Ovary (tissue), 9 donors: ENCODE results near the gene TBPL1. TPM values are rescaled to one million over a fixed set of nuclear protein-coding genes. Genes with fewer than 3 reads are reported as not detected.

Source experiments
- DNase-seq, 5 donors: peaks; one replicate each; pipeline ENCODE4 v3.0.0-alpha.2; 2019 to 2020
- H3K27ac ChIP-seq, 2 donors: fragments of 200-600 bp; one replicate each; pipeline versions ENCODE4 v1.5.1 to v1.8.0; 2019 to 2022
- H3K27me3 ChIP-seq: fragments of 200-600 bp; one replicate; pipeline ENCODE4 v1.8.0; 2022
- H3K36me3 ChIP-seq: fragments of 200-600 bp; sonication (generic); one replicate; pipeline ENCODE4 v1.5.1; 2019
- H3K4me1 ChIP-seq: one replicate; pipeline ENCODE4 v1.8.1; 2013; ENCODE audit warnings: mild to moderate bottlenecking, moderate library complexity; ENCODE audit not compliant: insufficient read depth
- H3K4me3 ChIP-seq: fragments of 200-600 bp; sonication (generic); one replicate; pipeline ENCODE4 v1.5.1; 2017
- H3K9me3 ChIP-seq, 2 donors: fragments of 200-600 bp in 1 of 2; sonication (generic) in 1 of 2; one replicate each; pipeline versions ENCODE4 v1.5.1 to v1.8.1; 2013 to 2019; ENCODE audit warnings: mild to moderate bottlenecking in 1 of 2, moderate library complexity in 1 of 2
- CTCF ChIP-seq, 3 donors: fragments of 450-650 bp in 2 of 3; fragments of 200-600 bp in 1 of 3; IDR thresholded peaks; one replicate each; pipeline versions ENCODE4 v1.5.1 to v1.8.0; 2016 to 2022; ENCODE audit warnings: antibody characterized with exemption in 3 of 3, mild to moderate bottlenecking in 1 of 3
- EP300 ChIP-seq: sonication (generic); formaldehyde crosslinking; IDR thresholded peaks from one replicate; pipeline ENCODE4 v1.6.1; 2017; ENCODE audit warnings: antibody characterized with exemption
- POLR2A ChIP-seq: fragments of 450-650 bp; IDR thresholded peaks from one replicate; pipeline ENCODE4 v1.6.1; 2017; ENCODE audit warnings: antibody characterized with exemption, mild to moderate bottlenecking, moderate library complexity
- WGBS, 3 donors: extraction: QIAGEN DNeasy Blood & Tissue Kit in 1 of 3; methylation state at CpG; one replicate each; pipeline versions ENCODE4 v1.1.5 to v1.1.7; 2013 to 2017; 5-methylcytosine and 5-hydroxymethylcytosine counted together
- intact Hi-C, 4 donors: fragments of 100-400 bp; cut with DNase I; formaldehyde crosslinking; loops; one replicate each; pipeline versions ENCODE4 v1.11.0 to v1.15.1; 2022 to 2023
- polyA plus RNA-seq, 2 donors: library from polyadenylated mRNA; stranded (reverse); fragments of 200-250 nt in 1 of 2; fragments of 350-450 nt in 1 of 2; fragmentation: Illumina TruSeq in 1 of 2; extraction: RNeasy Lipid Tissue Mini Kit (QIAGEN cat#74804) in 1 of 2; gene quantifications; one replicate each; pipeline ENCODE4 v1.2.3, GENCODE V29; 2013 to 2014
- total RNA-seq, 7 donors: library from RNA; depleted of rRNA in 2 of 7; stranded (reverse); fragments of >200 nt in 2 of 7; fragmentation: NEBNext Ultra II Directional in 3 of 7; extraction: Animal tissue kit (Norgen Biotek cat#: 25700) in 3 of 7; gene quantifications; one replicate each; pipeline versions ENCODE4 v1.1.0 to v1.2.4, GENCODE V29; 2016 to 2023
- donor health status: DM: no; HTN: no; CAD: no; lungs with moderate emphysema.
- donor health status: DM: no; HTN: no; CAD: no.
- donor health status: Bipolar disorder and iron deficiency.
- donor health status: DM: yes; HTN: yes; CAD: no.
- donor health status: DM: no; HTN: no; CAD: no.
- donor health status: DM: yes; HTN: yes; CAD: no.

TBPL1 gene
- total and polyA plus RNA-seq, 9 donors = 13.3 to 25.2 (median 18.6) TPM

GRCh38 chr6:133955582-133956415 is 2.8 kb downstream of the TBPL1 start:
- no peak for TF ChIP-seq EP300
- TF ChIP-seq CTCF (IDR thresholded peaks at IDR 0.05) = no peak
- no peak for TF ChIP-seq POLR2A
- H3K27ac ChIP-seq = no peak overlapping the region
- intact Hi-C loops = no loop called here
- no peaks in the 10 kb centered on the region for H3K27me3 ChIP-seq
- DNase-seq = no peak
- H3K4me1 ChIP-seq = peaks cover 10% of the 10 kb centered on the region
- H3K9me3 ChIP-seq = no peaks in the 10 kb centered on the region
- H3K36me3 ChIP-seq = no peaks in the 10 kb centered on the region
- no peak overlapping the region for H3K4me3 ChIP-seq
- 79 to 82% (median 81%) methylated on average over 5 of the region's 5 CpGs for WGBS, 3 donors

- intact Hi-C loops = no loop called here
- no peak for TF ChIP-seq POLR2A
- TF ChIP-seq CTCF (IDR thresholded peaks at IDR 0.05) = no peak
- no peak for TF ChIP-seq EP300
- H3K9me3 ChIP-seq = no peaks in the 10 kb centered on the region
- no peak for DNase-seq
- 91 to 96% (median 95%) methylated on average over 3 of the region's 3 CpGs for WGBS, 3 donors
- no peaks in the 10 kb centered on the region for H3K27me3 ChIP-seq
- H3K4me1 ChIP-seq = peaks cover 8% of the 10 kb centered on the region
- no peaks in the 10 kb centered on the region for H3K36me3 ChIP-seq
- H3K27ac ChIP-seq = no peak overlapping the region
- H3K4me3 ChIP-seq = no peak overlapping the region
Observed at GRCh38 chr6:133956416-133957049, 3.5 kb downstream of the TBPL1 start.

GRCh38 chr6:133957227-133957626 is 4.2 kb downstream of the TBPL1 start:
- H3K4me3 ChIP-seq = no peak overlapping the region
- no peaks in the 10 kb centered on the region for H3K27me3 ChIP-seq
- H3K9me3 ChIP-seq = no peaks in the 10 kb centered on the region
- peaks cover 9% of the 10 kb centered on the region for H3K4me1 ChIP-seq
- DNase-seq = no peak
- no peak overlapping the region for H3K27ac ChIP-seq
- intact Hi-C loops = no loop called here
- WGBS, 3 donors = 82 to 90% (median 83%) methylated on average over 4 of the region's 4 CpGs
- no peak for TF ChIP-seq POLR2A
- no peak for TF ChIP-seq CTCF (IDR thresholded peaks at IDR 0.05)
- TF ChIP-seq EP300 = no peak
- H3K36me3 ChIP-seq = no peaks in the 10 kb centered on the region

- 68 to 84% (median 73%) methylated on average over 2 of the region's 2 CpGs for WGBS, 3 donors
Observed at GRCh38 chr6:133957780-133958242, 4.8 kb downstream of the TBPL1 start.

More at GRCh38 chr6:133957780-133958242, 4.8 kb downstream of the TBPL1 start:
- TF ChIP-seq EP300 (no peak), CTCF (IDR thresholded peaks at IDR 0.05) (no peak), POLR2A (no peak)
- intact Hi-C loops = no loop called here
- H3K27me3 ChIP-seq = no peaks in the 10 kb centered on the region
- no peak overlapping the region for H3K27ac ChIP-seq
- DNase-seq = no peak
- no peak overlapping the region for H3K4me3 ChIP-seq
- no peaks in the 10 kb centered on the region for H3K9me3 ChIP-seq
- H3K4me1 ChIP-seq = peaks cover 10% of the 10 kb centered on the region
- H3K36me3 ChIP-seq = no peaks in the 10 kb centered on the region
